HG03439 (cell line): Measurements from ENCODE around the gene CRELD1.
"Not testable (repeated sequence)": the region's sequence is repeated elsewhere in the genome, so short reads cannot be mapped to it uniquely, and the experiment has no call there.

ENCODE experiments used
- ATAC-seq: cut with Tn5 transposase; IDR thresholded peaks from one replicate; pipeline ENCODE4 v1.9.1; 2021; ENCODE audit warnings: mild to moderate bottlenecking, moderate library complexity; ENCODE audit not compliant: unreplicated experiment

CRELD1 gene

GRCh38 chr3:9932843-9933560 is 632 bp upstream of the CRELD1 start:
- peak; percentile 56 for ATAC-seq

GRCh38 chr3:9934235-9934621 is 594 bp downstream of the CRELD1 start:
- ATAC-seq, result no peak

GRCh38 chr3:9934993-9935392 is 1.4 kb downstream of the CRELD1 start:
- ATAC-seq, result no peak

GRCh38 chr3:9935966-9936510 is 2.4 kb downstream of the CRELD1 start:
- no peak for ATAC-seq

- ATAC-seq, result no peak
Measured at GRCh38 chr3:9937486-9938238, 4.0 kb downstream of the CRELD1 start.

GRCh38 chr3:9938966-9939365 is 5.3 kb downstream of the CRELD1 start:
- no peak for ATAC-seq

GRCh38 chr3:9939906-9940305 is 6.3 kb downstream of the CRELD1 start:
- not testable (repeated sequence) for ATAC-seq

GRCh38 chr3:9940746-9941145 is 7.1 kb downstream of the CRELD1 start:
- ATAC-seq, result no peak

GRCh38 chr3:9942164-9942563 is 8.5 kb downstream of the CRELD1 start:
- no peak for ATAC-seq

- no peak for ATAC-seq
Measured at GRCh38 chr3:9942934-9943690, 9.5 kb downstream of the CRELD1 start.

- ATAC-seq, result no peak
Measured at GRCh38 chr3:9944271-9944670, 10.6 kb downstream of the CRELD1 start.

- no peak for ATAC-seq
Measured at GRCh38 chr3:9945358-9945757, 11.7 kb downstream of the CRELD1 start.

- no peak for ATAC-seq
Measured at GRCh38 chr3:9946112-9947024, 12.7 kb downstream of the CRELD1 start.

- ATAC-seq, result no peak
Measured at GRCh38 chr3:9947025-9947995, 13.7 kb downstream of the CRELD1 start.

GRCh38 chr3:9948586-9948985 is 15.0 kb downstream of the CRELD1 start:
- no peak for ATAC-seq

GRCh38 chr3:9949115-9949514 is 15.5 kb downstream of the CRELD1 start:
- no peak for ATAC-seq

GRCh38 chr3:9949626-9950025 is 16.0 kb downstream of the CRELD1 start:
- ATAC-seq, result no peak

GRCh38 chr3:9951126-9951525 is 17.5 kb downstream of the CRELD1 start:
- no peak for ATAC-seq

- no peak for ATAC-seq
Measured at GRCh38 chr3:9951598-9951961, 17.9 kb downstream of the CRELD1 start.
